ENCODE results near the gene GRK6.

DNA sequence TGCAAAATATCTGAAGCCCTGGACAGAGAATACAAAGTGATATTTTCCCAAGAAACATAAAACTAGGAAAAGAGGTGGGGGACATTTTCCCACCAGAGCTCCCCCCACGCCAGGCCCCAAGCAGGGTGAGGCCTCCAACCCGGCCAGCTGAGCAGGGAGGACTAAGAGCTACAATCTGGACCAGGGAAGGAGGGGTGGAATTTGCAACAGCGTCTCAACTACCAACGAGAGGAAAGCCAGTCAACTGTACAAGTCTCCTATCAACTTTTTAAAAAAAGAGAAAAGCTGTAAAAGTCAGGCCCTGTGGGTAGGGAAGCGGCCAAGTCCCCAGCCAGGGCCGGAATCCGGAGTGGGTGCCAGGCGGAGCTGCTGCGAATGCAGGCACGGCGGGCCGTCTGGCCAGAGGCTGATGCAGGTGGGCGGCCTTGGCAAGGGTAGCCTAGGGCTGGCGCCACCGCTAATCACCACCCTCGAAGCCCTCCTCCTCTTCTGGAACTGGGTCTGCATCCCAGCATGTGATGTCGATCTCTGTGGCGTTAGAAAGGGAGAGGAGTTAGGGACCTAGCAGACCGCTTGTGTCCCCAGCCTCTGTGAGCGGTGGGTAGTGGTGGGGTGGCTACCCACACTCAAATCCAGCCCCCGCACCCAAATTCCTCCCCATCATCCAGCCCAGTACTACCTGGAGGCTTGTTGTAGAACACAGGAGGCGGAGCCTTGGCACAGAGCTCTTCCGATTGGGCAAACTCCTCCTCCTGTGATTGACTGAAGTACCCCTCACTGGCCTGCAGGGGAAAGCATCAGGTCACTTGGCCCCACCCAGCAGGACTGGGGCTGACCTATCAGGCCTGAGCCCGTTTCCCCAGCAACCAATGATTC, 30.7 kb downstream of the GRK6 start:
- TF ChIP-seq, protein P1, sequence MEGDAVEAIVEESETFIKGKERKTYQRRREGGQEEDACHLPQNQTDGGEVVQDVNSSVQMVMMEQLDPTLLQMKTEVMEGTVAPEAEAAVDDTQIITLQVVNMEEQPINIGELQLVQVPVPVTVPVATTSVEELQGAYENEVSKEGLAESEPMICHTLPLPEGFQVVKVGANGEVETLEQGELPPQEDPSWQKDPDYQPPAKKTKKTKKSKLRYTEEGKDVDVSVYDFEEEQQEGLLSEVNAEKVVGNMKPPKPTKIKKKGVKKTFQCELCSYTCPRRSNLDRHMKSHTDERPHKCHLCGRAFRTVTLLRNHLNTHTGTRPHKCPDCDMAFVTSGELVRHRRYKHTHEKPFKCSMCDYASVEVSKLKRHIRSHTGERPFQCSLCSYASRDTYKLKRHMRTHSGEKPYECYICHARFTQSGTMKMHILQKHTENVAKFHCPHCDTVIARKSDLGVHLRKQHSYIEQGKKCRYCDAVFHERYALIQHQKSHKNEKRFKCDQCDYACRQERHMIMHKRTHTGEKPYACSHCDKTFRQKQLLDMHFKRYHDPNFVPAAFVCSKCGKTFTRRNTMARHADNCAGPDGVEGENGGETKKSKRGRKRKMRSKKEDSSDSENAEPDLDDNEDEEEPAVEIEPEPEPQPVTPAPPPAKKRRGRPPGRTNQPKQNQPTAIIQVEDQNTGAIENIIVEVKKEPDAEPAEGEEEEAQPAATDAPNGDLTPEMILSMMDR (IDR thresholded peaks at IDR 0.05): peak; percentile 31 to 68 (median 34)
- no peak for TF ChIP-seq POLR2A (IDR thresholded peaks at IDR 0.05; ENCODE audit: low read depth)
- TF ChIP-seq POLR2AphosphoS5 (IDR thresholded peaks at IDR 0.05): peak; percentile 21 to 44
